Measurements from ENCODE around the gene TBCD. TPM values are rescaled to one million over a fixed set of nuclear protein-coding genes. Genes with fewer than 3 reads are reported as not detected.

Gene TBCD
- polyA plus RNA-seq, 1 donor from 2014 or later: 67.2 TPM

DNA sequence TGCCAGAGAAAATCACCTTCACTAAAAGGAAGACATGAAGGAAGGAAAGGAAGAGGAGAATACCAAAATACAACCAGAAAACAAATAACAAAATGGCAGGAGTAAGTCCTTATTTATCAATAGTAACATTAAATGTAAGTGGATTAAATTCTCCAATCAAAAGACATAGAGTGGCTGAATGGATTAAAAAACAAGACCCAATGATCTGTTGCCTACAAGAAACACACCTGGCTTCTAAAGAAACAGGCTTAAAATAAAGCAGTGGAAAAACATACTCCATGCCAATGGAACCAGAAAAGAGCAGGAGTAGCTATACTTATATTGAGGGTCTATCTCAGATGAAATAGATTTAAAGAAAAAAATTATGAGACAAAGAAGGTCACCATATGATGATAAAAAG, 241.1 kb downstream of the TBCD start:
- TF ChIP-seq EP300 (conservative IDR thresholded peaks at IDR 0.05; ENCODE audit: poor library complexity, severe bottlenecking): no peak
- TF ChIP-seq, protein P1, sequence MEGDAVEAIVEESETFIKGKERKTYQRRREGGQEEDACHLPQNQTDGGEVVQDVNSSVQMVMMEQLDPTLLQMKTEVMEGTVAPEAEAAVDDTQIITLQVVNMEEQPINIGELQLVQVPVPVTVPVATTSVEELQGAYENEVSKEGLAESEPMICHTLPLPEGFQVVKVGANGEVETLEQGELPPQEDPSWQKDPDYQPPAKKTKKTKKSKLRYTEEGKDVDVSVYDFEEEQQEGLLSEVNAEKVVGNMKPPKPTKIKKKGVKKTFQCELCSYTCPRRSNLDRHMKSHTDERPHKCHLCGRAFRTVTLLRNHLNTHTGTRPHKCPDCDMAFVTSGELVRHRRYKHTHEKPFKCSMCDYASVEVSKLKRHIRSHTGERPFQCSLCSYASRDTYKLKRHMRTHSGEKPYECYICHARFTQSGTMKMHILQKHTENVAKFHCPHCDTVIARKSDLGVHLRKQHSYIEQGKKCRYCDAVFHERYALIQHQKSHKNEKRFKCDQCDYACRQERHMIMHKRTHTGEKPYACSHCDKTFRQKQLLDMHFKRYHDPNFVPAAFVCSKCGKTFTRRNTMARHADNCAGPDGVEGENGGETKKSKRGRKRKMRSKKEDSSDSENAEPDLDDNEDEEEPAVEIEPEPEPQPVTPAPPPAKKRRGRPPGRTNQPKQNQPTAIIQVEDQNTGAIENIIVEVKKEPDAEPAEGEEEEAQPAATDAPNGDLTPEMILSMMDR (IDR thresholded peaks at IDR 0.05; ENCODE audit: poor library complexity, severe bottlenecking): no peak
- no peak for TF ChIP-seq POLR2AphosphoS5 (IDR thresholded peaks at IDR 0.05)
- no peak for TF ChIP-seq RAD21 (conservative IDR thresholded peaks at IDR 0.05)
- TF ChIP-seq, protein P2, sequence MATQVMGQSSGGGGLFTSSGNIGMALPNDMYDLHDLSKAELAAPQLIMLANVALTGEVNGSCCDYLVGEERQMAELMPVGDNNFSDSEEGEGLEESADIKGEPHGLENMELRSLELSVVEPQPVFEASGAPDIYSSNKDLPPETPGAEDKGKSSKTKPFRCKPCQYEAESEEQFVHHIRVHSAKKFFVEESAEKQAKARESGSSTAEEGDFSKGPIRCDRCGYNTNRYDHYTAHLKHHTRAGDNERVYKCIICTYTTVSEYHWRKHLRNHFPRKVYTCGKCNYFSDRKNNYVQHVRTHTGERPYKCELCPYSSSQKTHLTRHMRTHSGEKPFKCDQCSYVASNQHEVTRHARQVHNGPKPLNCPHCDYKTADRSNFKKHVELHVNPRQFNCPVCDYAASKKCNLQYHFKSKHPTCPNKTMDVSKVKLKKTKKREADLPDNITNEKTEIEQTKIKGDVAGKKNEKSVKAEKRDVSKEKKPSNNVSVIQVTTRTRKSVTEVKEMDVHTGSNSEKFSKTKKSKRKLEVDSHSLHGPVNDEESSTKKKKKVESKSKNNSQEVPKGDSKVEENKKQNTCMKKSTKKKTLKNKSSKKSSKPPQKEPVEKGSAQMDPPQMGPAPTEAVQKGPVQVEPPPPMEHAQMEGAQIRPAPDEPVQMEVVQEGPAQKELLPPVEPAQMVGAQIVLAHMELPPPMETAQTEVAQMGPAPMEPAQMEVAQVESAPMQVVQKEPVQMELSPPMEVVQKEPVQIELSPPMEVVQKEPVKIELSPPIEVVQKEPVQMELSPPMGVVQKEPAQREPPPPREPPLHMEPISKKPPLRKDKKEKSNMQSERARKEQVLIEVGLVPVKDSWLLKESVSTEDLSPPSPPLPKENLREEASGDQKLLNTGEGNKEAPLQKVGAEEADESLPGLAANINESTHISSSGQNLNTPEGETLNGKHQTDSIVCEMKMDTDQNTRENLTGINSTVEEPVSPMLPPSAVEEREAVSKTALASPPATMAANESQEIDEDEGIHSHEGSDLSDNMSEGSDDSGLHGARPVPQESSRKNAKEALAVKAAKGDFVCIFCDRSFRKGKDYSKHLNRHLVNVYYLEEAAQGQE (IDR thresholded peaks at IDR 0.05; ENCODE audit: borderline replicate concordance): no peak
- TF ChIP-seq EZH2 (IDR thresholded peaks at IDR 0.05; ENCODE audit: borderline replicate concordance, insufficient read depth, low read length, poor library complexity, severe bottlenecking): no peak
- no peak for TF ChIP-seq TAF1 (IDR thresholded peaks at IDR 0.05; ENCODE audit: low read depth)

More for the DNA sequence above, 241.1 kb downstream of the TBCD start:
- no peaks in the 10 kb centered on the region for H3F3A ChIP-seq (ENCODE audit: insufficient read depth, low read length, poor library complexity, severe bottlenecking)
- no peak overlapping the region for H3K9ac ChIP-seq (ENCODE audit: low read length)
- peaks cover 5% of the 10 kb centered on the region for H3K9me3 ChIP-seq (ENCODE audit: low read length)
- no peaks in the 10 kb centered on the region for H3K36me3 ChIP-seq (ENCODE audit: insufficient read depth, low read length)
- no peak overlapping the region for H2AFZ ChIP-seq (ENCODE audit: low read depth, low read length)
- no peaks in the 10 kb centered on the region for H3K27me3 ChIP-seq (ENCODE audit: insufficient read depth, low read depth, low read length)
- H3K27ac ChIP-seq (ENCODE audit: low read length): no peak overlapping the region
- H3K79me2 ChIP-seq (replicated peaks; ENCODE audit: insufficient read depth, low read length): no peaks in the 10 kb centered on the region
- no peak overlapping the region for H3K4me2 ChIP-seq (ENCODE audit: low read length)
- no peaks in the 10 kb centered on the region for H4K20me1 ChIP-seq (ENCODE audit: insufficient read depth)
- no peaks in the 10 kb centered on the region for H3K9me2 ChIP-seq (ENCODE audit: insufficient read depth, low read length)
- H3K4me3 ChIP-seq (ENCODE audit: low read length): no peak overlapping the region

Other genes with a start within 250 kb of the TBCD start
- 24.4 and 29.4 TPM in 2 replicates for gene FOXK2, start 232.3 kb upstream of the TBCD start, polyA plus RNA-seq
- 131 and 137 TPM in 2 replicates for gene WDR45B, start 103.6 kb upstream of the TBCD start, polyA plus RNA-seq
- 37.2 and 37.8 TPM in 2 replicates for gene RAB40B, start 53.4 kb upstream of the TBCD start, polyA plus RNA-seq
- gene FN3KRP, start 35.4 kb upstream of the TBCD start, polyA plus RNA-seq: 28.8 and 32.7 TPM in 2 replicates
- 6.0 and 8.3 TPM in 2 replicates for gene FN3K, start 16.4 kb upstream of the TBCD start, polyA plus RNA-seq
- gene ZNF750, start 88.0 kb downstream of the TBCD start, polyA plus RNA-seq: not detected in 2 replicates

Data from neural cell (in vitro differentiated cells).